DND-41 (cell line): Measurements from ENCODE around the gene KHDC1.
"Not testable (repeated sequence)": the region's sequence is repeated elsewhere in the genome, so short reads cannot be mapped to it uniquely, and the experiment has no call there.

Source experiments
- ATAC-seq: fragments of 200-7000 bp; cut with Tn5 transposase; 3 replicates; pipeline ENCODE4 v1.9.1; 2021; ENCODE audit warnings: low read depth; ENCODE audit not compliant: insufficient read depth
- DNase-seq: peaks from one replicate; pipeline ENCODE4 v3.0.0-alpha.2; 2020
- H2AFZ ChIP-seq: 2 replicates; pipeline ENCODE4 v1.6.0; 2012; ENCODE audit warnings: low read depth, low read length
- H3K27ac ChIP-seq: 2 replicates; pipeline ENCODE4 v1.5.1; 2012; ENCODE audit warnings: low read length, inconsistent platforms
- H3K27me3 ChIP-seq: fragments of 200-600 bp; sonication (generic); 2 replicates; pipeline ENCODE4 v1.6.0; 2012; ENCODE audit warnings: low read length, mild to moderate bottlenecking, inconsistent platforms; ENCODE audit not compliant: insufficient read depth, poor library complexity
- H3K36me3 ChIP-seq: 2 replicates; pipeline ENCODE4 v1.5.1; 2012; ENCODE audit warnings: low read length, inconsistent platforms; ENCODE audit not compliant: insufficient read depth
- H3K4me1 ChIP-seq: 2 replicates; pipeline ENCODE4 v1.5.1; 2012; ENCODE audit warnings: mild to moderate bottlenecking, low read length; ENCODE audit not compliant: insufficient read depth
- H3K4me2 ChIP-seq: 2 replicates; pipeline ENCODE4 v1.6.0; 2012; ENCODE audit warnings: mild to moderate bottlenecking, moderate library complexity, low read length, inconsistent platforms; ENCODE audit not compliant: insufficient read depth
- H3K4me3 ChIP-seq, 2 experiments: fragments of 200-600 bp in 1 of 2; shearing (Covaris generic) in 1 of 2; 2 replicates each; pipeline ENCODE4 v1.5.1; 2012 to 2016; ENCODE audit warnings: inconsistent platforms in 2 of 2, low read length in 2 of 2, mild to moderate bottlenecking in 2 of 2, low read depth in 1 of 2, moderate library complexity in 1 of 2
- H3K79me2 ChIP-seq: 2 replicates; pipeline ENCODE4 v1.6.0; 2012; ENCODE audit warnings: low read length, inconsistent platforms; ENCODE audit not compliant: insufficient read depth
- H3K9ac ChIP-seq: 2 replicates; pipeline ENCODE4 v1.6.0; 2012; ENCODE audit warnings: low read depth, mild to moderate bottlenecking, inconsistent platforms, low read length, moderate library complexity
- H3K9me3 ChIP-seq: 2 replicates; pipeline ENCODE4 v1.5.1; 2012; ENCODE audit warnings: low read length, moderate library complexity, mild to moderate bottlenecking, inconsistent platforms; ENCODE audit not compliant: insufficient read depth, severe bottlenecking
- H4K20me1 ChIP-seq: 2 replicates; pipeline ENCODE4 v1.6.0; 2012; ENCODE audit warnings: low read length; ENCODE audit not compliant: insufficient read depth
- CTCF ChIP-seq: IDR thresholded peaks from 2 replicates; pipeline ENCODE4 v1.5.1; 2012; ENCODE audit warnings: borderline replicate concordance, low read length, moderate library complexity, mild to moderate bottlenecking; ENCODE audit not compliant: poor library complexity, severe bottlenecking; ENCODE audit errors: extremely low read depth
- EZH2 ChIP-seq: IDR thresholded peaks from 3 replicates; pipeline ENCODE4 v1.6.1; 2012; ENCODE audit warnings: borderline replicate concordance, low read depth, mild to moderate bottlenecking, moderate library complexity, low read length, inconsistent platforms; ENCODE audit not compliant: severe bottlenecking

KHDC1 gene

GRCh38 chr6:73262671-73263569 is at the start of gene KHDC1:
Gene KHDC1, minus strand, starts transcription at chr6:73263196. Its CDS starts 20,679 bp downstream, at chr6:73242517.
- ATAC-seq, result peak; percentile 93

GRCh38 chr6:73310503-73310845 is 47.5 kb upstream of the KHDC1 start:
- Histone ChIP-seq H3K4me3 (peak overlapping the region; percentile 71 to 78; a peak in 3 of 4 replicates), H3K79me2 (peaks cover 48% of the 10 kb centered on the region), H2AFZ (peak overlapping the region; percentile 93), H3K4me2 (peak overlapping the region; percentile 67), H3K9ac (peak overlapping the region; percentile 75), H3K27ac (peak overlapping the region; percentile 88), H3K4me1 (peaks cover 43% of the 10 kb centered on the region)
- not testable (repeated sequence) for ATAC-seq, H3K36me3 ChIP-seq, DNase-seq, H3K27me3 ChIP-seq, H3K9me3 ChIP-seq, H4K20me1 ChIP-seq

More at GRCh38 chr6:73262671-73263569, at the start of gene KHDC1:
- Histone ChIP-seq H3K9me3 (no peaks in the 10 kb centered on the region), H3K4me2 (peak within 1 kb of the TSS; percentile 77), H3K4me3 (peak within 1 kb of the TSS; percentile 46 to 75), H3K4me1 (peaks cover 38% of the 10 kb centered on the region), H3K27me3 (no peaks in the 10 kb centered on the region), H3K79me2 (peaks cover 50% of the 10 kb centered on the region), H3K36me3 (peaks cover 25% of the 10 kb centered on the region), H3K27ac (peak within 1 kb of the TSS; percentile 86), H4K20me1 (no peaks in the 10 kb centered on the region; the same call in 1 of the 2 replicates), H2AFZ (peak within 1 kb of the TSS; percentile 96), H3K9ac (peak within 1 kb of the TSS; percentile 83)
- peak; percentile 84 for DNase-seq
- no peak for TF ChIP-seq EZH2
- peak; percentile 44 for TF ChIP-seq CTCF

- H3K9ac ChIP-seq, result peak overlapping the region; percentile 75
- peaks cover 47% of the 10 kb centered on the region for H3K4me1 ChIP-seq
- H3K27ac ChIP-seq, result peak overlapping the region; percentile 88
- ATAC-seq (peak; percentile 87), DNase-seq (peak; percentile 74)
- peak overlapping the region; percentile 67 for H3K4me2 ChIP-seq
- H2AFZ ChIP-seq, result peak overlapping the region; percentile 93
- H3K4me3 ChIP-seq, result peak overlapping the region; percentile 71 to 78
- TF ChIP-seq EZH2, result no peak
- TF ChIP-seq CTCF, result peak; percentile 77
- H3K79me2 ChIP-seq, result peaks cover 53% of the 10 kb centered on the region
- no peaks in the 10 kb centered on the region for H3K9me3 ChIP-seq
- H3K36me3 ChIP-seq, result 0 out of 2 replicates have a peak, but pooled peaks cover 4% of the 10 kb centered on the region
- no peaks in the 10 kb centered on the region for H3K27me3 ChIP-seq
- H4K20me1 ChIP-seq, result no peaks in the 10 kb centered on the region
These were observed 46.9 kb upstream of the KHDC1 start for GRCh38 chr6:73309785-73310502.

GRCh38 chr6:73309535-73309784 is 46.5 kb upstream of the KHDC1 start:
- Histone ChIP-seq H3K79me2 (peaks cover 58% of the 10 kb centered on the region), H3K27me3 (no peaks in the 10 kb centered on the region)

More at GRCh38 chr6:73309535-73309784, 46.5 kb upstream of the KHDC1 start:
- Histone ChIP-seq H3K9me3 (no peaks in the 10 kb centered on the region), H3K4me2 (peak overlapping the region; percentile 67), H2AFZ (peak overlapping the region; percentile 93), H3K36me3 (0 out of 2 replicates have a peak, but pooled peaks cover 4% of the 10 kb centered on the region), H3K4me3 (peak overlapping the region; percentile 71 to 78), H3K27ac (peak overlapping the region; percentile 88), H3K9ac (peak overlapping the region; percentile 75), H3K4me1 (peaks cover 51% of the 10 kb centered on the region), H4K20me1 (peaks cover 2% of the 10 kb centered on the region; the same call in 1 of the 2 replicates)
- ATAC-seq (peak; percentile 48), DNase-seq (no peak)
- TF ChIP-seq EZH2 (no peak), CTCF (no peak)
